ENCODE measurements around the gene TIMP2. TPM values are rescaled to one million over a fixed set of nuclear protein-coding genes. Genes with fewer than 3 reads are reported as not detected.

The TIMP2 gene
- total and polyA plus RNA-seq, 2 donors from 2014 or later = 72.1 to 172 TPM

DNA sequence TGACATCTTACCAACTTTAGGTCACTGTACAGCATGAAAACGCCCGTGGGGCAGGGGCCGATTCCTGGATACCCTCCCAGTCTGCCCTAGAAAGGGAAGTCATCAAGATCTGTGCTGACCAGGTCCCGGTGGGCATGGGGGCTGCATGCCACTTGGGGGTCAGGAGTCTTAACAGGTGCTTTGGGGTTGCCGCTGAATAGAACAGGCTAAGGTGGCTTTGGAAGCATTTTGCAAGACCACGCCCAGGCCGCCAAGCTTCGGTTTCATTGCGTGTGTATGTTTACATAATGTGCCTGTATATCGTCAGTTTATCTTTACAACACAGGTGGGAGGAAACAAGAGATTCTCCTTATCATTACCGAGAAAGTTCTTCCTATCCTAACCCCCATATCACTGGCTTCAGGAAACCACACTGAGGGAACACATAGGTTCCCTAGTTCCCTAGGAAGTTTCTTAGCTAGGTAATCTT lies 71.2 kb downstream of the TIMP2 start:
- Histone ChIP-seq H3K4me1 (ENCODE audit: control insufficient read depth in 2 of 3, insufficient read depth in 2 of 3, low read depth in 1 of 3, low read length in 3 of 3) (no peaks in the 10 kb centered on the region), H3K4me3 (ENCODE audit: low read length in 3 of 3) (no peak overlapping the region), H3K9me3 (ENCODE audit: control insufficient read depth in 2 of 3, insufficient read depth in 1 of 3, low read length in 3 of 3) (no peaks in the 10 kb centered on the region), H3K27me3 (ENCODE audit: control insufficient read depth, insufficient read depth, low read length) (no peaks in the 10 kb centered on the region), H3K36me3 (ENCODE audit: control insufficient read depth in 2 of 3, insufficient read depth in 3 of 3, low read length in 3 of 3) (peaks cover 0 to 6% (median 0%) of the 10 kb centered on the region in 3 donors), H3K27ac (ENCODE audit: low read depth in 2 of 2, low read length in 2 of 2) (no peak overlapping the region), H3K9ac (ENCODE audit: low read length in 3 of 3) (no peak overlapping the region)
- DNase-seq (no peak), FAIRE-seq (no peak)
- intact Hi-C loops (cut with DNase I) = no loop called here
- TF ChIP-seq CTCF (IDR thresholded peaks at IDR 0.05; ENCODE audit: borderline replicate concordance, extremely low read depth, insufficient read depth) = no peak

GRCh38 chr17:78852709-78853121 lies 72.5 kb downstream of the TIMP2 start:
- intact Hi-C loops (cut with DNase I) = no loop called here
- H3K9me3 ChIP-seq (ENCODE audit: control insufficient read depth in 2 of 3, insufficient read depth in 1 of 3, low read length in 3 of 3) = no peaks in the 10 kb centered on the region
- no peak overlapping the region for H3K4me3 ChIP-seq (ENCODE audit: low read length in 3 of 3)
- no peak for TF ChIP-seq CTCF (IDR thresholded peaks at IDR 0.05; ENCODE audit: borderline replicate concordance, extremely low read depth, insufficient read depth)
- no peaks in the 10 kb centered on the region for H3K4me1 ChIP-seq (ENCODE audit: control insufficient read depth in 2 of 3, insufficient read depth in 2 of 3, low read depth in 1 of 3, low read length in 3 of 3)
- no peaks in the 10 kb centered on the region for H3K27me3 ChIP-seq (ENCODE audit: control insufficient read depth, insufficient read depth, low read length)
- FAIRE-seq (no peak), DNase-seq (no peak)
- peaks cover 0 to 6% (median 0%) of the 10 kb centered on the region in 3 donors for H3K36me3 ChIP-seq (ENCODE audit: control insufficient read depth in 2 of 3, insufficient read depth in 3 of 3, low read length in 3 of 3)
- H3K9ac ChIP-seq (ENCODE audit: low read length in 3 of 3) = no peak overlapping the region
- H3K27ac ChIP-seq (ENCODE audit: low read depth in 2 of 2, low read length in 2 of 2) = no peak overlapping the region

DNA sequence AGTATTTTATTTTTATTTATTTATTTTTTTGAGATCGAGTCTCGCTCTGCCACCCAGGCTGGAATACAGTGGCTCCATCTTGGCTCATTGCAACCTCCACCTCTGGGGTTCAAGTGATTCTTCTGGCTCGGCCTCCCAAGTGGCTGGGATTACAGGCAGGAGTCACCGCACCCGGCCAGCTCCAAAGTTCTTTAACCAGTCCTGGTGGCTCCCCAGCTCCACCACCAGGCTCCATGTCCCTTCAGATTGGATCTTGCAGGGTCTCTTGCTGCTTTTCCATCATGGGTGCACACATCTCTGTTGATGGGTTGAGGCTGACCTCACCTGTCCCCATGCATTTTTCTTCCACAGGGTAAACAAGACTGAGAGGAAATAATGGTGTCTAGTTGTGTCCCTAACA lies 76.2 kb downstream of the TIMP2 start:
- TF ChIP-seq CTCF (IDR thresholded peaks at IDR 0.05; ENCODE audit: borderline replicate concordance, extremely low read depth, insufficient read depth) = no peak
- Histone ChIP-seq H3K9ac (ENCODE audit: low read length in 3 of 3) (no peak overlapping the region), H3K27me3 (ENCODE audit: control insufficient read depth, insufficient read depth, low read length) (no peaks in the 10 kb centered on the region), H3K27ac (ENCODE audit: low read depth in 2 of 2, low read length in 2 of 2) (no peak overlapping the region), H3K9me3 (ENCODE audit: control insufficient read depth in 2 of 3, insufficient read depth in 1 of 3, low read length in 3 of 3) (no peaks in the 10 kb centered on the region), H3K4me3 (ENCODE audit: low read length in 3 of 3) (no peak overlapping the region), H3K36me3 (ENCODE audit: control insufficient read depth in 2 of 3, insufficient read depth in 3 of 3, low read length in 3 of 3) (no peaks in the 10 kb centered on the region), H3K4me1 (ENCODE audit: control insufficient read depth in 2 of 3, insufficient read depth in 2 of 3, low read depth in 1 of 3, low read length in 3 of 3) (no peaks in the 10 kb centered on the region)
- FAIRE-seq = no peak
- intact Hi-C loops (cut with DNase I) = no loop called here
- no peak for DNase-seq

DNA sequence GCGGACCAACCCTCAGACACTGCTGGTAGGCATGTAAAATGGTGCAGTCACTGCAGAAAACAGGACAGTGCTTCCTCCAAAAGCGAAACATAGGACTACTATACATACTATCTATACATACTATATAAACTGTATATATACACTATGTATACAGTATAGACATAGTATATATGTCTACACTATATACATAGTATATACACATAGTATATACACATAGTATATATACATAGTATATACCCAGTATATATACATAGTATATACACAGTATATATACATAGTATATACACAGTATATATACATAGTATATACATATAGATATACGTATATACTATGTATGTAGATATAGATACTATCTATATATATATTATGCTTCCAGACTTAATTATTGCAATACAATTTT lies 78.1 kb downstream of the TIMP2 start:
- TF ChIP-seq CTCF (IDR thresholded peaks at IDR 0.05; ENCODE audit: borderline replicate concordance, extremely low read depth, insufficient read depth) = no peak
- H3K9ac ChIP-seq (ENCODE audit: low read length in 3 of 3) = no peak overlapping the region
- H3K27me3 ChIP-seq (ENCODE audit: control insufficient read depth, insufficient read depth, low read length) = no peaks in the 10 kb centered on the region
- no peaks in the 10 kb centered on the region for H3K4me1 ChIP-seq (ENCODE audit: control insufficient read depth in 2 of 3, insufficient read depth in 2 of 3, low read depth in 1 of 3, low read length in 3 of 3)
- no peak overlapping the region for H3K27ac ChIP-seq (ENCODE audit: low read depth in 2 of 2, low read length in 2 of 2)
- no peaks in the 10 kb centered on the region for H3K9me3 ChIP-seq (ENCODE audit: control insufficient read depth in 2 of 3, insufficient read depth in 1 of 3, low read length in 3 of 3)
- no peak overlapping the region for H3K4me3 ChIP-seq (ENCODE audit: low read length in 3 of 3)
- intact Hi-C loops (cut with DNase I) = no loop called here
- DNase-seq = no peak
- FAIRE-seq = no peak
- H3K36me3 ChIP-seq (ENCODE audit: control insufficient read depth in 2 of 3, insufficient read depth in 3 of 3, low read length in 3 of 3) = no peaks in the 10 kb centered on the region

All from kidney (tissue), 14 donors.